ENCODE data around the gene SOX13.

DNA sequence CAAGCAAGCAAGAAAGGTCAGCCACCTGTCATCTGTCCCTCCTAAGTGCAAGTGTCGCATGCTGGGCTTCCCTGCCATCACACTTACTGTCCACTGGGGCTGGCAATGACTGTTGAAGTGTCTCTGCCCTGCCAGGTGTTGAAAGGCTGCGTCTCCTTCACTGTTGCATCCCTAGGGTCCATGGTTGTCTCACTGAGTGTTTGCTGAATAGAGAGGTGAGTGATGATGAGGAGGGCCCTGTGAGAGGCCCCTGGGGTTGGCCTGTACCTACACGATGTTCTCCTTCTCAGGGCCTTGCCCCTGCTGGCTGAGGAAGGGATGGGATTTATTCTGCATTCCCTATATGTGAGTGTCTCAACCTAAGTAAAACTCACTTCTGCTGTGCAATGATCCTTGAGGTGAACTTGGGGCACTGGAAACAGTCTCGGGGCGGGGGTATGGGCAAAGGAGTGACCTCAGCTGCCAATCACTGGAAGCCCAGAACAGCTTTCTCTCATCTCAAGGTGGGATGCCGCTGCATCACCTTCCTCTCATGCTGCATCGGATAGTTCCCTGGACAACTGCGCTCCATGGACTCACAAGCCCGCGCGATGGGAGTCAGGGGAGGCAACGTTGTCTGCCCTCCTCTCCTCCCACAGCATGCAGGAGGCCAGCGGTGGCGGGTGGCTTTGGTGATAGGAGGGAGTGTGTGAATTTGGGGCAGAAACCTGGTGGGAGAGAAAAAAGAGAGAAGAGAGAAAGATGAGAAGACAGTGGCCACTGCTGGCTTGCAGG lies 35.8 kb upstream of the SOX13 start:
- no peak for TF ChIP-seq CTCF (IDR thresholded peaks at IDR 0.05)
- TF ChIP-seq POLR2A (IDR thresholded peaks at IDR 0.05): no peak

Data from uterus (tissue), 2 donors.